GM18505 (cell line): Measurements from ENCODE around the gene FAM186B.
"Not testable (repeated sequence)": the region's sequence is repeated elsewhere in the genome, so short reads cannot be mapped to it uniquely, and the experiment has no call there.

Experiments used
- ATAC-seq: cut with Tn5 transposase; IDR thresholded peaks from one replicate; pipeline ENCODE4 v1.9.1; 2021; ENCODE audit not compliant: unreplicated experiment
- POLR2A ChIP-seq: IDR thresholded peaks from 4 replicates; pipeline ENCODE4 v1.6.1; 2011; ENCODE audit warnings: borderline replicate concordance; ENCODE audit not compliant: insufficient read depth, insufficient read length; ENCODE audit errors: extremely low read depth

Gene FAM186B

GRCh38 chr12:49626169-49626835, 20.9 kb upstream of the FAM186B start:
- no peak for ATAC-seq
- TF ChIP-seq POLR2A: no peak

GRCh38 chr12:49624921-49625577, 19.6 kb upstream of the FAM186B start:
- TF ChIP-seq POLR2A: no peak

GRCh38 chr12:49623142-49623904, 17.9 kb upstream of the FAM186B start, which contains the start of gene PRPF40B:
Gene PRPF40B, plus strand, starts transcription at chr12:49623561. Its CDS starts 30 bp downstream, at chr12:49623591.
- peak; percentile 77 for ATAC-seq
- peak; percentile 93 for TF ChIP-seq POLR2A

More at GRCh38 chr12:49624921-49625577, 19.6 kb upstream of the FAM186B start:
- no peak for ATAC-seq

- peak; percentile 20 for ATAC-seq
- TF ChIP-seq POLR2A: no peak
Measured at GRCh38 chr12:49622501-49623141, 17.2 kb upstream of the FAM186B start.

GRCh38 chr12:49621651-49622500, 16.4 kb upstream of the FAM186B start:
- TF ChIP-seq POLR2A: no peak
- ATAC-seq: no peak

GRCh38 chr12:49619286-49619685, 13.8 kb upstream of the FAM186B start:
- no peak for ATAC-seq
- no peak for TF ChIP-seq POLR2A

- TF ChIP-seq POLR2A: no peak
- ATAC-seq: no peak
Measured at GRCh38 chr12:49618576-49618975, 13.1 kb upstream of the FAM186B start.

- ATAC-seq: no peak
- TF ChIP-seq POLR2A: no peak
Measured at GRCh38 chr12:49616533-49617219, 11.2 kb upstream of the FAM186B start.

GRCh38 chr12:49615725-49616124, 10.3 kb upstream of the FAM186B start:
- no peak for TF ChIP-seq POLR2A
- no peak for ATAC-seq

- TF ChIP-seq POLR2A: no peak
- ATAC-seq: no peak
Measured at GRCh38 chr12:49612210-49612609, 6.8 kb upstream of the FAM186B start.

- not testable (repeated sequence) for ATAC-seq
Measured at GRCh38 chr12:49610785-49611184, 5.3 kb upstream of the FAM186B start.

- no peak for ATAC-seq
- no peak for TF ChIP-seq POLR2A
Measured at GRCh38 chr12:49609875-49610154, 4.4 kb upstream of the FAM186B start.
